GM23338 (cell line): ENCODE measurements around the gene VSIR. TPM values are rescaled to one million over a fixed set of nuclear protein-coding genes. Genes with fewer than 3 reads are reported as not detected.

ENCODE experiments used
- ATAC-seq: fragments of 200-7000 bp; cut with Tn5 transposase; 3 replicates; pipeline ENCODE4 v1.9.1; 2020
- DNase-seq: peaks from one replicate; pipeline ENCODE4 v3.0.0-alpha.2; 2015; ENCODE audit warnings: low spot score
- H2AFZ ChIP-seq: fragments of 200-600 bp; sonication (generic); 2 replicates; pipeline ENCODE4 v1.8.0; 2016; ENCODE audit warnings: antibody characterized with exemption, mild to moderate bottlenecking, moderate library complexity
- H3F3A ChIP-seq: fragments of 200-600 bp; sonication (generic); replicated peaks from 2 replicates; pipeline ENCODE4 v1.8.0; 2017; ENCODE audit warnings: antibody characterized with exemption, mixed run types, low read depth
- H3K27ac ChIP-seq: fragments of 200-600 bp; sonication (generic); 2 replicates; pipeline ENCODE4 v1.6.1; 2016; ENCODE audit warnings: low read depth
- H3K27me3 ChIP-seq: fragments of 200-600 bp; sonication (generic); 2 replicates; pipeline ENCODE4 v1.8.0; 2016; ENCODE audit warnings: mild to moderate bottlenecking, mixed run types, moderate library complexity; ENCODE audit not compliant: insufficient read depth
- H3K36me3 ChIP-seq: fragments of 200-600 bp; sonication (generic); 2 replicates; pipeline ENCODE4 v1.8.0; 2016; ENCODE audit warnings: mild to moderate bottlenecking; ENCODE audit not compliant: insufficient read depth
- H3K4me1 ChIP-seq: fragments of 200-600 bp; sonication (generic); 2 replicates; pipeline ENCODE4 v1.8.0; 2016; ENCODE audit warnings: mild to moderate bottlenecking, moderate library complexity; ENCODE audit not compliant: insufficient read depth
- H3K4me2 ChIP-seq: fragments of 200-600 bp; sonication (generic); 2 replicates; pipeline ENCODE4 v1.7.1; 2017; ENCODE audit warnings: mixed run types
- H3K4me3 ChIP-seq: fragments of 200-600 bp; sonication (generic); 2 replicates; pipeline ENCODE4 v1.6.1; 2016; ENCODE audit warnings: mixed run types
- H3K79me2 ChIP-seq: fragments of 200-600 bp; sonication (generic); replicated peaks from 2 replicates; pipeline ENCODE4 v1.8.0; 2017; ENCODE audit warnings: mild to moderate bottlenecking; ENCODE audit not compliant: insufficient read depth
- H3K9me2 ChIP-seq: fragments of 200-600 bp; sonication (generic); 2 replicates; pipeline ENCODE4 v1.8.0; 2017; ENCODE audit not compliant: insufficient read depth
- H4K20me1 ChIP-seq: fragments of 200-600 bp; sonication (generic); replicated peaks from 2 replicates; pipeline ENCODE4 v1.8.0; 2017; ENCODE audit warnings: mild to moderate bottlenecking; ENCODE audit not compliant: insufficient read depth
- H3K27ac Mint-ChIP-seq: 2 replicates; pipeline ENCODE4 v1.8.0; 2020; ENCODE audit warnings: inconsistent platforms, mild to moderate bottlenecking, moderate library complexity, mixed read lengths
- H3K27me3 Mint-ChIP-seq: 3 replicates; pipeline ENCODE4 v1.8.0; 2022; ENCODE audit warnings: low read depth, mild to moderate bottlenecking, moderate library complexity, mixed read lengths, inconsistent platforms; ENCODE audit not compliant: insufficient read depth, poor library complexity
- H3K36me3 Mint-ChIP-seq: 3 replicates; pipeline ENCODE4 v1.8.0; 2021; ENCODE audit warnings: low read depth, mild to moderate bottlenecking, inconsistent platforms, moderate library complexity, mixed read lengths
- H3K4me1 Mint-ChIP-seq: 3 replicates; pipeline ENCODE4 v1.8.0; 2020; ENCODE audit warnings: mild to moderate bottlenecking, inconsistent platforms, mixed read lengths
- H3K4me3 Mint-ChIP-seq: 3 replicates; pipeline ENCODE4 v1.8.0; 2021; ENCODE audit warnings: moderate library complexity, mild to moderate bottlenecking, inconsistent platforms, mixed read lengths
- H3K9me3 Mint-ChIP-seq: 3 replicates; pipeline ENCODE4 v1.8.0; 2020; ENCODE audit warnings: moderate library complexity, mild to moderate bottlenecking, inconsistent platforms, mixed read lengths
- CREB1 ChIP-seq: fragments of 250-450 bp; sonication (Bioruptor Pico); IDR thresholded peaks from 2 replicates; pipeline ENCODE4 v1.5.0; 2020; ENCODE audit warnings: low read depth, mild to moderate bottlenecking, moderate library complexity
- CTCF ChIP-seq, 2 experiments: fragments of 200-600 bp in 1 of 2; sonication (generic) in 1 of 2; conservative IDR thresholded peaks; 2 replicates each; pipeline versions ENCODE4 v1.5.1 to v1.6.1; 2016 to 2017; ENCODE audit warnings: antibody characterized with exemption in 2 of 2, low read depth in 2 of 2, mild to moderate bottlenecking in 2 of 2, moderate library complexity in 1 of 2
- ETS1 ChIP-seq: IDR thresholded peaks from 2 replicates; pipeline ENCODE4 v1.6.1; 2016; ENCODE audit warnings: antibody characterized with exemption
- EZH2 ChIP-seq: fragments of 200-600 bp; sonication (generic); IDR thresholded peaks from one replicate; pipeline ENCODE4 v1.8.0; 2017; ENCODE audit warnings: antibody characterized with exemption, mild to moderate bottlenecking, low read depth; ENCODE audit not compliant: unreplicated experiment
- EZH2phosphoT487 ChIP-seq: fragments of 200-600 bp; sonication (generic); IDR thresholded peaks from one replicate; pipeline ENCODE4 v1.8.1; 2018; ENCODE audit warnings: antibody characterized with exemption; ENCODE audit not compliant: unreplicated experiment
- JUNB ChIP-seq: IDR thresholded peaks from one replicate; pipeline ENCODE4 v1.6.1; 2016; ENCODE audit warnings: antibody characterized with exemption; ENCODE audit not compliant: unreplicated experiment
- NANOG ChIP-seq: IDR thresholded peaks from 2 replicates; pipeline ENCODE4 v1.6.1; 2016; ENCODE audit warnings: antibody characterized with exemption, borderline replicate concordance
- POLR2AphosphoS5 ChIP-seq: IDR thresholded peaks from 2 replicates; pipeline ENCODE4 v1.6.1; 2016; ENCODE audit warnings: antibody characterized with exemption, low read depth
- REST ChIP-seq: IDR thresholded peaks from one replicate; pipeline ENCODE4 v1.6.1; 2018; ENCODE audit warnings: antibody characterized with exemption; ENCODE audit not compliant: unreplicated experiment
- STAT1 ChIP-seq: IDR thresholded peaks from one replicate; pipeline ENCODE4 v1.6.1; 2016; ENCODE audit warnings: antibody characterized with exemption; ENCODE audit not compliant: unreplicated experiment
- ZNF114 ChIP-seq: fragments of 250-450 bp; sonication (Bioruptor Pico); IDR thresholded peaks from 2 replicates; pipeline ENCODE4 v1.5.0; 2020; ENCODE audit warnings: mild to moderate bottlenecking, moderate library complexity
- ZNF331 ChIP-seq: fragments of 250-450 bp; sonication (Bioruptor Pico); IDR thresholded peaks from 2 replicates; pipeline ENCODE4 v1.5.0; 2020; ENCODE audit warnings: low read depth, mild to moderate bottlenecking, moderate library complexity
- ZNF462 ChIP-seq: fragments of 250-450 bp; sonication (Bioruptor Pico); IDR thresholded peaks from 2 replicates; pipeline ENCODE4 v1.5.0; 2020; ENCODE audit warnings: mild to moderate bottlenecking, moderate library complexity
- polyA plus RNA-seq: library from polyadenylated mRNA; unstranded; fragments of >200 nt; fragmentation: Nextera tagmentation; extraction: Ambion mirVana; gene quantifications from 2 replicates; pipeline ENCODE4 v1.2.1, GENCODE V29; 2016
- total RNA-seq: library from RNA; depleted of rRNA; stranded (reverse); fragments of >200 nt; shearing (Covaris generic); gene quantifications from 2 replicates; pipeline ENCODE4 v1.2.3, GENCODE V29; 2014

The VSIR gene
- total and polyA plus RNA-seq, 2 experiments from 2014 or later, result 0.10 to 0.74 TPM

- H3K4me3 ChIP-seq, result no peak overlapping the region
- H4K20me1 ChIP-seq, result no peaks in the 10 kb centered on the region
- no peaks in the 10 kb centered on the region for H3K27me3 ChIP-seq
- H3K79me2 ChIP-seq, result no peaks in the 10 kb centered on the region
- ATAC-seq (no peak), DNase-seq (no peak)
- Mint-ChIP-seq H3K36me3 (no peaks in the 10 kb centered on the region), H3K4me3 (no peak overlapping the region), H3K4me1 (peaks cover 12% of the 10 kb centered on the region), H3K9me3 (no peaks in the 10 kb centered on the region), H3K27ac (no peak overlapping the region), H3K27me3 (peaks cover 23% of the 10 kb centered on the region)
- H2AFZ ChIP-seq, result no peak overlapping the region
- no peaks in the 10 kb centered on the region for H3K4me1 ChIP-seq
- no peaks in the 10 kb centered on the region for H3F3A ChIP-seq
- H3K27ac ChIP-seq, result no peak overlapping the region
- H3K36me3 ChIP-seq, result no peaks in the 10 kb centered on the region
- TF ChIP-seq ETS1 (no peak), CREB1 (no peak), STAT1 (no peak), EZH2 (no peak), NANOG (no peak), CTCF (conservative IDR thresholded peaks at IDR 0.05; ENCODE audit: low read depth in 2 of 2) (no peak), EZH2phosphoT487 (no peak), JUNB (no peak), ZNF462 (CRISPR knock-in tag) (no peak), REST (no peak), POLR2AphosphoS5 (no peak), ZNF114 (CRISPR knock-in tag) (no peak), ZNF331 (CRISPR knock-in tag) (no peak)
- no peaks in the 10 kb centered on the region for H3K9me2 ChIP-seq
- H3K4me2 ChIP-seq, result no peak overlapping the region
Observed at GRCh38 chr10:71723311-71723710, 50.0 kb downstream of the VSIR start.
